AG09309 (cell line): ENCODE measurements around the gene MAGI2.
A peak's percentile ranks its signal among the peaks of the same experiment; 100 is the strongest.

Experiments
- DNase-seq: peaks from one replicate; pipeline ENCODE4 v3.0.0-alpha.2; 2010; ENCODE audit warnings: low read depth
- H3K4me3 ChIP-seq: 2 replicates; pipeline ENCODE4 v1.5.1; 2011; ENCODE audit warnings: mild to moderate bottlenecking, low read depth, low read length, moderate library complexity; ENCODE audit not compliant: control insufficient read depth
- CTCF ChIP-seq: IDR thresholded peaks from 2 replicates; pipeline ENCODE4 v1.5.1; 2011; ENCODE audit warnings: mild to moderate bottlenecking, low read depth, low read length, inconsistent platforms; ENCODE audit not compliant: insufficient read depth, control insufficient read depth; ENCODE audit errors: missing control alignments

MAGI2 gene

GRCh38 chr7:78184299-78184698 is 1269.2 kb downstream of the MAGI2 start:
- DNase-seq: no peak
- no peak for TF ChIP-seq CTCF
- H3K4me3 ChIP-seq: no peak overlapping the region

- H3K4me3 ChIP-seq: no peak overlapping the region
- no peak for DNase-seq
- TF ChIP-seq CTCF: no peak
These were observed 1273.5 kb downstream of the MAGI2 start for GRCh38 chr7:78179827-78180477.

- TF ChIP-seq CTCF: no peak
- DNase-seq: no peak
- no peak overlapping the region for H3K4me3 ChIP-seq
These were observed 1274.3 kb downstream of the MAGI2 start for GRCh38 chr7:78179211-78179610.

- H3K4me3 ChIP-seq: no peak overlapping the region
- DNase-seq: peak; percentile 29
- TF ChIP-seq CTCF: no peak
These were observed 1275.1 kb downstream of the MAGI2 start for GRCh38 chr7:78178319-78178718.

- no peak for DNase-seq
- H3K4me3 ChIP-seq: no peak overlapping the region
- TF ChIP-seq CTCF: no peak
These were observed 1277.3 kb downstream of the MAGI2 start for GRCh38 chr7:78176171-78176570.

GRCh38 chr7:78175330-78176100 is 1278.0 kb downstream of the MAGI2 start:
- no peak overlapping the region for H3K4me3 ChIP-seq
- no peak for DNase-seq
- no peak for TF ChIP-seq CTCF
